GM21367 (cell line): Measurements from ENCODE around the gene PIM2.
A peak's percentile ranks its signal among the peaks of the same experiment; 100 is the strongest.

Experiments
- ATAC-seq: cut with Tn5 transposase; IDR thresholded peaks from one replicate; pipeline ENCODE4 v1.9.1; 2021; ENCODE audit not compliant: unreplicated experiment

Gene PIM2

DNA sequence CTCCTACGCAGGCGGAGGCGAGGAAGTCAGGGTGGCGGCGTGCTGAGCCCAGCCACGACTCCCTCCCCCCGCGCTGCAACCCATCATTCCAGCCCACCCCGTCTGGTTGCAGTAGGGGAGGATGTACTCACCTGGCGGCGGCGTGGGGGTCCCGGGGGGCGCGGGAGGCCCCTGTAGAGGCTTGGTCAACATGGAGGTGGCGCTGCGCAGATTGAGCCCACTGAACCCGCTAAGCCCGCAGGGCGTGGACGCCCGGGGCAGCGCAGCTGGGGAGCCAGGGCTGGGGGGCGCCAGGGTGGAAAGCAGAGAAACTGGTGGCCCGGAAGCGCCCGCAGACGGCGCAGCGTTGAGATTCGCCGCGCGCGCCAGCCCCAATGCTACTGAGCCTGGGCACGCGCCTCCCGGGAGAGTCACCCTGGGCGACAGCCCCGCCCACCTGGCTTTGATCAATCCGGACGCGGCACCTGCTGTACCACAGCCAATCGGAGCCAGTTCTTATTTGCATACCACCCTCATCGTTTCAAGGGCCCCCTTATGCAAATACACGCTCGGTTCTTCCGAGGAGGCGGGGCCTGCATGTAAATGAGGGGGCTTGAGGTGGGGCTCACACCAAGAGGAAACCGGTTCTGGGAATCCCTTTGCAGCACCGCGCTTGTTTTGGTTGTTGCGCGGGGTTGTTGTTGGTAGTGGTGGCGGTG is at the start of gene PIM2:
Gene PIM2, minus strand, starts transcription at position 382 of the 698 bp plus-strand sequence. Its CDS starts 190 bp downstream, at position 192.
- ATAC-seq: peak; percentile 65

DNA sequence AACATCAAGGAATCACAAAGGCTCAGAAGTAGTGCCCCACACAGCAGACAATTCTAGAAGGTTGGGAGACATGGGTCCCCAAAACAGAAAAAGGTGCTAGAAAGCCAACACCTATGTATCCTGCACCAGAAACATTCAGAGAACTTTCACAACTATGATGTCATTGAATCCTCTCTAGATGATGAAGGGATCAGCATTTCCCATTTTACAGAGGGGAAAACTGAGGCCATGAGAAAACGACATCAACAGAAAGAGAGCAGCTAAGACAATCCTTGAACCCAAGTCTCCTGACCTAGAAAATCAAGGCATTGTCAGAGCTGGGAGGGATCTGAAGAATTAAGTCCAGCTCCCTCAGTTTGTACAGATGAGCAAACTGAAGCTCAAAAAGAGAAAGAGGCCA is 49.6 kb upstream of the PIM2 start:
- ATAC-seq: no peak

DNA sequence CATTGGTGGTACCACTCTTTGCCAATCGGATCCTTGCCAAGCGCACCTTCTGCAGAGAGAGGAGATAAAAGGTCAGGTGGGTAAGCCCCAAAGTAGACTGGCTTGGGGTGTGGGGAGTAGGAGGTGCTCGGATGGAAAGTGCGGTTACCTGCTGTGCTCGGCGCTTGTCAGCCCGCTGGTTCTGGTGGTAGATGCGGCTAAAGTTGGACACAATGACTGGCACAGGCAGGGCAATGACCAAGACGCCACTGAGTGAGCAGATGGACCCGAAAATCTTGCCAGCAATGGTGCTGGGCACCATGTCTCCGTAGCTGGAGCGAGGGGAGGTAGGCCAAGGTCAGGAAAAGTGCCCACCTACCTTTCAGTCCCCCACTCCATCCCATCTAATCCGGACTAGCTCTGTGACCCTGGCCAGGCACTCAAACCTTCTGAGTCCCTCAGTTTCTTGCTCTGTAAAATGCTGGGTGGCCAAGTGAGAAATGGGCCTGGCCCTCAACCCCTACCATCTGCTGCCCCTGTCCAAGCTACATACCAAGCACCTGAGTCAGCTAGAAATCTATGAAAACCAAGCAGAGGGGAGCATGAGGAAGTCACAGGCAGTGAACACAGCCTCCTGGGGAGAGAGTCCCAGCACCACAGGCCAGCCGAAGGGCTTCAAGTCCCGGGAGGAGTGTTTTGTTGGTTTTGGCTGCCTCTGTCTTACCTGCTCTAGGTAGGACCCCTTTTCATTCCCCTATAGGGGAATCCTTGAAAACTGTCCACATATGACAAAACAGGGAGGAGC is 48.2 kb upstream of the PIM2 start:
- ATAC-seq: no peak

DNA sequence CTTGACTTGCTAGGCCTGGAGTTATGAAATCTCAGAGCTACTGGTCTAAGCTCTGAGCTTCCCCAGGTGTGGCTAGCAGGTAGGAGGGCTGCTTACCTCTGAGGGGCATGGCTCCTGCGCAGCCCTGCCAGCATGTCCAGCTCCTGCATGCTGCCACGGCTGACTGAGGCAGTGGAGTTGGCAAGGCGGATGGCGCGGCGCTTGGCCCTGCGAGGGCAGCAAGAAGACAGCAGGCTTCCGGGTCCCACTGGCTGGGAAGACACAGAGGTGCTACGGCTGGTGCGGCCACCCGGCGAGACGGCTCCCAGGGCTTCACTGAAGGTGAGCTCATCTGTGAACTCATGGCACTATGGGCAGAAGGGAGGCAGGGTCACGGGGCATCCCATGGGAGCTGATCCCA is 47.1 kb upstream of the PIM2 start:
- no peak for ATAC-seq

DNA sequence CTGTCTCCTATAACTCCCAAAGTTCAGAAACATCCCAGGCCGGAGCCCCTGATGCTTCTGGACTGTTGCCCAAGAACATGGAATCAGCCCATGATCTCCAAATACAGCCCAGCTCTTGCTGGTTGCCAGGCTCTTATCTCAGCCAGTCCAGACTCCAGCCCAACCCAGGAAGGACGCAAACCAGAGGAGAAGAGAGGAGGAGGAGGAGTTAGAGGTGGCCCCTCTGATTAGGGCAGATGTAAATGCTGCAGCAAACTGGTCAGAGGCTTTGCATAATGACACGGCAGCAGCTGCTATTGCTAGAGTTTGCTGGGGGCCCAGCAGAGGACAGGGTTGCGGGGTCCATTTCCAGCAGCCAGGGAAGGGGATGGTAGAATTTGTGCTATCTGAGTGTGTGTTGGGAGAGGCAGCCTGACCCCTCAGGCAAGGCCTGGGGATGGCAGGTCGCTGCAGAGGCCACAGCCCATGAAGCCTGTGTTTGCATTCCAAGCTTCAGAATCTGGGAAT is 42.8 kb upstream of the PIM2 start:
- no peak for ATAC-seq

DNA sequence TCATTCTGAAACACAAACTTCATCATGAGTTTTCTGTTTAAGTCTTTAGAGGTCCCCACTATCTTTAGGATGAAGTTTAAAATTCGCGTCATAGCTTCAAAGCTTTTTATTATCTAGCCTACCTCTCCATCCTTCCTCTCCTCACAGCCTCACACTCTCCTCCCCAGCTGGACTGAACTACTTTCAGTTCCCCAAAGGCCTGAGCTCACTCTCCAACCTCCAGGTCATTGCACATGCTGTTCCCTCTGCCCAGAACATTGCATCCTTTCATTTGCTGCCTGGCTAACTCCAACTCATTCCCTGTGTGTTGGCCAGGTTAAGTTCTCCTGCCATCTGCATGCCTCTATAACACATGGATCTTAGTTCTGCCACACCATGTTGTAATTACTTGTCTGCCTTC is 41.5 kb upstream of the PIM2 start:
- no peak for ATAC-seq

DNA sequence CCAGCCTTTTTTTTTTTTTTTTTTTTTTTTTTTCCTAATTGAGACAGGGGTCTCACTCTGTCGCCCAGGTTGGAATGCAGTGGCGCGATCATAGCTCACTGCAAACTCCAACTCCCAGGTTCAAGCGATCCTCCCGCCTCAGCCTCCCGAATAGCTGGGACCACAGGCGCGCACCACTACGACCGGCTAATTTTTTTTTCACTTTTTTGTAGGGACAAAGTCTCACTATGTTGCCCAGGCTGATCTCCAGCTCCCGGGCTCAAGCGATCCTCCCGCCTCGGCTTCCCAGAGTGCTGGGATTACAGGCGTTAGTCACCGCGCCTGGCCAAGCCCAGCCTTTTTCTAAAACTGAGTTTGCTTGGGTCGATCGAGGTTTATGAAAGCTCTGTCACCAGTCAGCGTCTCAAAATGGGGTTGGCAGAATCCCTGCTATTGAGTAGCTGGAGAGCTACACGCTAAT is 39.8 kb upstream of the PIM2 start:
- no peak for ATAC-seq

DNA sequence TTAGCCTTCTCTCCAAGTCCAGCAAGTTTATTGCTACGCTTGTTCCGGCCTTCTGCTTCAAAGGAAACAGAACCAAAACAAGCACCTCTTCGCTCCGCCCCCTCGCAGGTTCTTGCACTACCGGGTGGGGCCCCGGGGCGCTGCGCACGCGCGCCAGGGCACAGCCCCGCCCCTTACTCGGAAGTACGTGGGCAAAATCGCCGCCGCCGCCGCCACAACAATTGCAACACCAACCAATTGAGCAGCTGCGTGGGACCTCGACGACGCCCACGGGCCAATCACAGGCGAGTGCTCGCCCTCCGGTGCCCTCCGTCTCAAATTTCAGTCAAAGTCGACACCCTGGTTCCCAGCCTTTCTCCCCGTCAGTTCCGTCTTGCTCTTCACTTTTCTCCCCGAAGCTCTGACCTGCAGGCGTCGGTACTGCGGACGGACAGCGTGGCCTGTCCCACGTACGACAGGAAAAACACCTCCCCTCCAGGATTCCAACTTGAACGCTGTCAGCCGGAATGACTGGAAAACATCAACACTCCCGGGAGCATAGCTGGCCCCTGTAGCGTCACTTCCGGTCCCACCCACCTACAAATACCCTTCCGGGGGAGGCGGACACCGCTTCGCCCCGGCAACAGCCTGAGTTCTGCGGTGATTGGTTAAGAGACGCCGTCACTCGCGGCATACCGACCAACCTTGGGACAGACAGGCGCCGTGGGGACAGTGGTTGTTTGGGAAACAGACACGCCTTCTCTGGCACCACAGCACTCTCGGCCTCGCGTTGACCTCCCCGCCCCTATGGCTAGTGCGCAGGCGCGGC is 39.2 kb upstream of the PIM2 start:
- peak; percentile 81 for ATAC-seq

DNA sequence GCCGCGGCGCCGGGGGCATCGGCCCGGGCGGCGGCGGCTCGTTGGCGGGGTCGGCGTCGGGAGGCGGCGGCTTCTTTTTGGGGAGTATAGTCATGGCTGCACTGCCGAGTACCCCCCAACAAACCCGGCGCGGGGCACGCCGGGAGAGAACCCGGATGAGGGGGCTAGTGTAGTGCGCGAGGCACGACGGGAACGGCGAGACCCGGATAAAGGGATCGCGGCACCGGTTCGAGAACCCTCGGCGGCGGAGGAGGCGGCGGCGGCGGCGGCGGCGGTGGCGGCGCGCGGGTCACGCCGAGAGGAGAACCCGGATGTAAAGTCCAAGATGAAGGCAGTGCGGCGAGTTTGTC is 38.6 kb upstream of the PIM2 start, which contains the start of gene OTUD5:
Gene OTUD5, minus strand, starts transcription at position 131 of the 350 bp plus-strand sequence. Its CDS starts 37 bp downstream, at position 94.
- ATAC-seq: peak; percentile 23

DNA sequence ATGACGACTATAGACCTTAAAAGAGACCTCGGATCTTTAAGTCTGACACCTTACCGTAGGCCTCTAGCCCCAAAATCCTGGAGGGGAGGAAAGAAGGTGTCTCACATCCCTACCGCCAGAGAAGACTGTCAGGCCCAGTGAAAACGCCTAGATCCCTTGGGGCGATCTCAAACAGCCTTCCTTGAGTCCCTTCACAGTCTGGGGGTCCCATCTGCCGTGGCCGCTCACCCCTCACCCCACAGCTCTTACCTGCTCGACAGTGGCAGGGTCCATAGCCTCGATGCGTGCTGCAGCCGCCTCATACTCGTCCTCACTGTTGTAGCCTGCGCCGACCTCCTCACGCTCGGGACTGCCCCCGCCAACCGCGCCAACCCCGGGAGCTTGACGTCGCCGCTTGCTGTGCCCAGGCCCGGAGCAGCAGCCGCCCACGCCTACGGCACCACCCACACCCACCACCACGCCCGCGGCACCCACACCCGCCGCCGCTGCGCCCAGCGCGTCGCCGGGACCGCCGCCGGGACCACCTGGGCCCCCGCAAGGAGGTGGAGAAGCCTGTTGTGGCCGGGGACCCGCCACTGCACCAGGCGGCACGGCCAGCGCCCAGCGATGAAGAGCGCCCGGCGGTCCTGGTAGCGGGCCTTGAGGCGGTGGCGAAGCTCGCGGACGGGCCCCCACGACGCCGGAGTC is 38.0 kb upstream of the PIM2 start:
- peak; percentile 4 for ATAC-seq

DNA sequence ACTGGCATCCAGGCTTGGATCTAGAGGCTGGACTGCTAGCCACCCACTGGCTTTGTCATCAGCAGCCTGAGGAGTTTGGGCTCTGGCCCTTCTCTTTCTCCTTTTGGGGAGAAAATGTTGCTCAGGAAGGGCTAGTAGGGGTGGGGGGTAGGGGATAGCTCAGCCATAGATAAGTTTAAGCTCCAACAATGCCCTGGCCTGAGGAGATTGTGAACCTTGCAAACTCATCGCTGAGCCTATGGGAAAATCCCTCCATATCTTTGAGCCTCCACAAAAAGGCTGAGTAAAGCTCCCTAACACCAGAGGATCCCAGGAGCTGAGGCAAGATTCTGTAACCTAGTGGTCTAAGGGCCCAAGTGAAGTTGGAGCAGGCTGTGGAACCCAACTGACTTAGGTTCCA is 29.8 kb upstream of the PIM2 start:
- ATAC-seq: no peak

DNA sequence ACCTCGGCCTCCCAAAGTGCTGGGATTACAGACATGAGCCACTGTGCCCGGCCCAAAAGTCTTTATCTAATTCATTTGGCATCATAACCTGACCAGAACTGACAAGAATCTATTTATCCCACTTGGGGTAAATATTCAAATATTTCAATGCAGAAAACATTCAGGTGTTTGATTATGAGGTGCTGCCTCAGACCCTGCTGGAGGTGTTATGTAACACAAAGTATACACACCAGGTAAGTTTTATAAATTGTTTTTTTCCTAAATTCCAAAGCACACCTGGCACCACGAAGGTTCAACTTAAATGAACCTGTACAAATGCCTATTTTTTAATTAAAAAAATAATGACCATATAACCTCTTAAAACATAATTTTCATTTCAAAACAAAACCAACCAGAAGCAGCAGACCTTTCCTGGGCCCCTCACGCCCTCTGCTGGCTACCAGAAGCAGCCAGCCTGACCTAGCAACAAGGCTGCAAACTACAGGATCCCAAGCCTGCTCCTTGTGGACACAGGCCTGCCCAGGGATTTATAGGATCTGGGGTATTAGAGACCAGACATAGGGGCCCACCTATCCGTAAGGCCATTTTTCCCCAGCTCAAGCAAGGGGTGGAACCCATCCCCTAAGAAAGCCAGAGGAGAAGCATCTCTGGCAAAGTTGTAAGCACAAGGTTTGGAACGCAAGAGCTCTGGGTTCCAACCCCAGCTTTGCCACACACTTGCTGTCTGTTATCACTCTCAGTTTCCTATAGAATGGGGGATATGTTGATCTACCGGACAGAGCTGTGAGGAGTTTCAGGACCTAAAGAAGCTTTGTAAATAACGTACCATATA is 26.9 kb upstream of the PIM2 start:
- no peak for ATAC-seq

DNA sequence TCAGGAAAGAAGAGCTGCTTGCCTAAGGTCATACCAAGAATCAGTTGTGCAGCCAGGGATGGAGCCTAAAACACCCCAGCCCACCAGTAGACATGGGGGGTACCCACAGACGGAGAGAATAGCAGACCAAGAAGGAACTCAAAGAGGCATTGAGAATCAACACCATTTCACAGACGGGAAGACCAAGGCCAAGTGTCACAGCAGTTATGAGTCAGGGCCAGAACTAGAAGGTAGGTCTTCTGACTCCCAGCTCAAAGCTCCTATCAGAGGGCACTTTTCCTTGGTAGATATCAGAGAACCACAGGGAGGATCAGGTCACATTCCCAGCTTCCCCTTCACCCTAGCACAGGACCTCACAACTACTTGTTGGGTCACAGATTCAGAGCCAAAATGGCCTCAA is 24.1 kb upstream of the PIM2 start:
- no peak for ATAC-seq

DNA sequence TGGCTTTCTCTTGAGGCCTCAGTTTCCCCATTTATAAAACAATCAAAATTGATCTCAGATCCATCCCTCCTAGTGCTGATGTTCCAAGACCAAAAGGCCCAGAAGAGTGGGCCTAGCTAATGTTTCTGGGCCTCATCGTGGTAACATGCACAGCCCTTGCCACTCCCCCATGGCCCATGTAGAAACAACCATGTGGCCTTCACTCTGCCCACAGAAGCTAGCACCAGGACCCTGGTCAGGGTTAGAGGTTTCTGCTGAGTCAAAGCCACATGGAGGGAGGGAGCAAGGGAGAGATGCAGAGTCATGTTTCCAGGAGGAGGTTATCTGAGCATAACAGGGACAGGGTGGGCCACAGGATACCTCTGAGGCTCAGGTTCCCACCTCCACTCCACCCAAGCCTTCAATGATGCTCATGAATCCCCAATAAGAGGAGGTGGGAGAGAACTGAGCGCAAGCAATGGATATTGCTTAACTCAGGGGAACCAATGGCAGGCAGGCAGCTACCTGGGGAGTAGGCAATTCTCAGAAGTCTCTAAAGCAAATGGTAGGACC is 21.7 kb upstream of the PIM2 start:
- ATAC-seq: no peak

DNA sequence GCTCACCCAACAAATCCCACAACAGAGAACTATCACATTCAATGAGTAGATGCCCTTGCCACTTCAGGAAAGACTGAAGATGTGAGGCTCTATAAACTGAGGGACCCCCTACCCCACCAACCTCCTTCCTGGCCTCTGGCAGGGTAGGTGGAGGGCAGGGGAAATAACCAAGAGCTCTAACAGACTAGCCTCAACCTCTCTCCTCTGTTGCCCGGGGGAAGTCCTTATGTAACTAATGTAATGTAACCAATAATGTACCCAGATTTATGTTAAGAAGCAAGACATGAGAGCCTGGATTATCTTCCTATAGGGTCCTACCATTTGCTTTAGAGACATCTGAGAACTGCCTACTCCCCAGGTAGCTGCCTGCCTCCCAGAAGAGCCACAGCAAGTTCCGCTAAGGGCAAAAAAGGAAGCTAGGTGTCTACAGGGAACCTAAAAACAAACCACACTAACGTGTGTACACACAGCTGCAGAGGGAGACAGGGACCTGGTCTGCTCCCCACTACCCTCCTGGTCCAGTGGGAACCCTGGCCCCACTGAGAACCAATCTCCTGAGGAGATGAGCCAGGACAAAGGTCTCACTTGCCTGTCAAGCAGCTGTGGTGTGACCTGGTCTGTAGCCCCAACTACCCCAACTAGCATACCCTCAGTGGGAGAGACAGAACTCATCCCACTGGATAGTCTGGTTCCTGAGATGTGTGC is 20.9 kb upstream of the PIM2 start:
- no peak for ATAC-seq

DNA sequence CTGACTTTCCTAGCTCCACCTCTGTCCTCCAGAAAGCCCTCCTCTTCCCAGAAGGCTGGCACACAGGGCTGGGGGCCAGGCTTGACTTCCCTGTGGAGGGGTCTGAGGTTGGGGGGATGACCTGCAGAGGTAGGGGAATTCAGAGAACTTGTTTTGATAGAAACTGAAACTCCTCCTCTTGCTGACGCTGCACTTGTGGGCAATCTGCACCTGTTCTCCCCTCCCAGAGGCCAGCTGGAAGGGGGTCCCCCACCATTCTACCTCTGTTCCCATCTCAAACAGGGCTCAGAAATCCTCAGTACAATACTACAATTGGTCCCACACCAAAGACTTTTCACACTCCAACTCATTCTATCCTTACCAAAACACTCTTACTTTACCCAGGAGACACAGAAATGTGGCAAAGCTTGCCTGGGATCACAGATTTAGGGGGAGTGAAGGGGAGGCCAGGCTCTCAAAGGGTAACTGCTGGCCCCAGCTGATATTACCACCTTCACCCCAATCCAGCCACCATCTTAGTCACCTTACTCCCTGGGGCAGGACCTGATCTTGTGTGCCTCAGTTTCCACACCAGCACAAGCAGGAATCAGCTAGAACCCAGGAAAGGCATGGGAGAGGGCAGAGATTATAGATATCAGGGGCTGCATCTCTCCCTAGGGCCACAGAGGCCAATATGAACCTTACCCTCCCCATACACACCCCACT is 20.0 kb upstream of the PIM2 start:
- ATAC-seq: peak; percentile 29

DNA sequence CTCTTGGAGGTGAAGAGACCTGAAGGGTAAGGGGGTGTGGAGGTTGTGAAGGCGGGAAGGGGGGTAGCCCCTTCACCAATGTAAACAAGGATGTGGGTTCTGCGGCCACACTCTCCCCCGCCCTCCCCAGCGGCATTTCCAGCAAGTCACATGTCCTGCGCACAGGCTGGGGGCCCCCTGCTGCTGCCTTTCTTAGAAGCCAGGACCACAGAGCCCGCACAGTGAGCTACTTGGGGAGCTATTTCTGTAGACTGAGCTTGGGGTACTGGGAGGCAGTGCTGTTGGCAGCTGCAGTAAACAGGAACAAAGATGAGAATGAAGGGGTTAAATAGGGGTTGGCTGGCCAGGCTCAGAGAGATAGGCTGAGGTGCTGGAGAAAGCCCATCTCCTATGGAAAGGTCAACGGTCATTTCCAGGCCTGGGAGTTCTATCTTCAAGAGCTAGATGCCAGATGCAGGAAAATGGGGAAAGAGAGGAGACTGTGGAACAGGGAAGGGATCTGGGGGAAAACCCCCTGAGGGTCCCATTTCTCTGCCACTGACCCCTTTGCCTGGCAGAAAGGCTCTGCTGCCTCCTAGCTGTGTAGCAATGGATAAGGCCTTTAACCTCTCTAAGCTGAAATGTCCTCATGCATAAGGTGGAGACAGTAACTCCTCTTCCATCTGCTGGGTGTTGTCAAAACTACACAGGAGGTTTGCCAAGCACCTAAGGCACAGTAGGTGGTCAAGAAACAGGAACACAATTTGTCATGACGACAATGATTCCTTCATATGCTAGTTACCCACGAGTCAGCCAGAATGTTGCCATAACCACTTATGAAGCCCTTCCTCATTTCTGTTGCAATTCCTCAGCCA is 18.5 kb upstream of the PIM2 start:
- peak; percentile 51 for ATAC-seq
